ENCODE results near the gene ZFYVE1.
"Not testable (repeated sequence)": the region's sequence is repeated elsewhere in the genome, so short reads cannot be mapped to it uniquely, and the experiment has no call there.

The ZFYVE1 gene

DNA sequence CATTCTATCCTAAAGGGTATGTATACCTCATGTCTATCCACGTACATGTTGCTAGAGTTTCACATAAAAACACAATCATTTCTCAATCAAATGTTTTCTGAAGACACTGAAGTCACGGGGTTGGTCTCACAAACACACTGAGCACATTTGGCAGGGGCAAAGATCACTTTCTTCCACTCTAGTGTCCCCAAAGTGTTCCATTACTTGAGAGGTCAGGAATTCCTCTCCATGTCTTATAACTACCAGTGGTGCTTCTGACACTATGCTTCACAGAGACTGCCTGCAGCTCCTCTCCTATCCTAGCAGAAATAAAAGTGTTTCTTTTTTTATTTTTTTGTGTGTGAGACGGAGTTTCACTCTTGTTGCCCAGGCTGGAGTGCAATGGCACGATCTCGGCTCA, 19.1 kb downstream of the ZFYVE1 start:
- no peak for DNase-seq

DNA sequence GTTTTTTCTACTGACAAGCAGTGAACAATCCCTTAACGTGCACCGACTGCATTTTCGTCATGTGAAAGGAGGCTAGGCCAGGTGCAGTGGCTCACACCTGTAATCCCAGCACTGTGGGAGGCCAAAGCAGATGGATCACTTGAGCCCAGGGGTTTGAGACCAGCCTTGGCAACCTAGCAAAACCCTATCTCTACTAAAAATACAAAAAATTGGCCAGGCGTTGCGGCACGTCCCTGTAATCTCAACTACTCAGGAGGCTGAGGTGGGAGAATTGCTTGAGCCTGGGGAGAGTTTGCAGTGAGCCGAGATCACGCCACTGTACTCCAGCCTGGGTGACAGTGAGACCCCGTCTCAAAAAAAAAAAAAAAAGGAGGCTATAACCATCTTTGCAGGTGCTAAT, 22.3 kb downstream of the ZFYVE1 start:
- DNase-seq; intact Hi-C loops (cut with DNase I): not testable (repeated sequence)

More for the DNA sequence above, 19.1 kb downstream of the ZFYVE1 start:
- intact Hi-C loops (cut with DNase I) = no loop called here

DNA sequence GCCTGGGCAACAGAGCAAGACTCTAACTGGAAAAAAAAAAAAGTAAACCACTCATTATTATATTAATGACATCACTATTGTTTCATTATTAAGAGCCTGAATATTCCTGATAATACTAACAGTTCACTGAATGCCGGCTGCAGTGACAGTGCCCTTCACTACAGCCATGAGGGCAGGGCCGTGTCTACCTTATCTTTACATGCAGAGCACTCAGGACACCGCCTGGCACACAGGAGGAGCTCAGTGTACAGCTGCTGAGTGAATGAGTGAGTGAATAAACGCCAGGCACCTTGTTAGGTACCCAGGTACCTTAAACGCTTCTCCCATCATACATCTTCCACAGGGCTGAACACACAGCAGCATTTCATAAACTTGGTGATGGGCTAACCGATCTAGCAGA, 23.2 kb downstream of the ZFYVE1 start:
- peak in 1 of 10 donors; percentile 24 for DNase-seq
- intact Hi-C loops (cut with DNase I) = no loop called here

DNA sequence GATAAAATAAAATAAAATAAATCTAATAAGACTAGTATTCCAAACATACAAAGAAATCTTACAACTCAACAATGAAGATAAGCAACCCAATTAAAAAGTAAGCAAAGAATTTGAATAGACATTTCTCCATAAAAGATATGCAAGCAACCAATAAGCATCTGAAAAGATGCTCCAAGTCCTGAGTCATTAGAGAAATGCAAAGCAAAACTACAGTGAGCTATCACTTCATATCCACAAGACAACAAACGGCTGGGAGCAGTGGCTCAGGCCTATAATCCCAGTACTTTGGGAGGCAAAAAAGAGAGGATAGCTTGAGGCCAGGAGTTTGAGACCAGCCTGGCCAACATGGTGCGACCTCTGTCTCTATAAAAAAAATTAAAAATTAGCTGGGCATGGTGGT, 26.8 kb downstream of the ZFYVE1 start:
- intact Hi-C loops (cut with DNase I) = no loop called here
- DNase-seq = no peak

DNA sequence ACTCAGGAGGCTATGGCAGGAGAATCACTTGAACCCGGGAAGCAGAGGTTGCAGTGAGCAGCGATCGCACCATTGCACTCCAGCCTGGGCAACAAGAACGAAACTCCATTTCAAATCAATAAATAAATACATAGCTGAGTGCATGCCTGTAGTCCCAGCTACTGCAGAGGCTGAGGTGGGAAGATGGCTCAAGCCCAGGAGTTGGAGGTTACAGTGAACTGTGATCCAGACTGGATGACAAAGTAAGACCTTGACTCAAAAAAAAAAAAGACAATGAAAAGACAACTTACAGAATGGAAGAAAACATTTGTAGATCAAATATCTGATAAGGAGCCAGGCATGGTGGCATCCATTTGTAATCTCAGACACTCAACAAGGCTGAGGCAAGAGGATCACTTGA, 27.6 kb downstream of the ZFYVE1 start:
- intact Hi-C loops (cut with DNase I) = no loop called here

DNA sequence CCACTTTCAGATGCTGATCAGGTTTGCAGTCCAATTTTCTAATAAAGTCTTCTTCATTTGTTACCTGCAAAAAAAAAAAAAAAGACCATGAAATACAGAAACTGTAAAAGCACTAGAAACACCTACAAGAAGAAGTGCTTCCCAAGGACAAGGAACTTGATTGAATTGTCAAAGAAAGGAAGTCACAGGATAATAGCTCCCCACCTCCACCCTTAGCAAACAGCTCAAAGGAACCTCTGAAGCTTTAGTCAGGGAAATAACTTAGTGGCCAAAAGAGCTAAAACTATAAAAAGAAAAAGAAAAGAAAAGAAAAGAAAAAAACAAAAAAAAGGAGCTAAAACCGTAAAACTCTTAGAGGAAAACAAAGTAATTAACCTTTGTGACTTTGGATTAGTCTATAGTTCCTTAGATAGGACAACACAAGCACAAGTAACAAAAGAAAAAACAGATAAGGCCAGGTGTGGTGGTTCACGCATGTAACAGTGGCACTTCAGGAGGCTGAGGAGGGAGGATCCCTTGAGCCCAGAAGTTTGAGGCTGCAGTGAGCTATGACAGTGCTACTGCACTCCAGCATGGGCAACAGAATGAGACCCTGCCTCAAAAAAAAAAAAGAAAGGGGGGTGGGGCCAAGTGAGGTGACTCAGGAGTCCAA, 28.5 kb downstream of the ZFYVE1 start:
- DNase-seq = no peak
- intact Hi-C loops (cut with DNase I) = no loop called here

More for the DNA sequence above, 27.6 kb downstream of the ZFYVE1 start:
- DNase-seq = no peak

DNA sequence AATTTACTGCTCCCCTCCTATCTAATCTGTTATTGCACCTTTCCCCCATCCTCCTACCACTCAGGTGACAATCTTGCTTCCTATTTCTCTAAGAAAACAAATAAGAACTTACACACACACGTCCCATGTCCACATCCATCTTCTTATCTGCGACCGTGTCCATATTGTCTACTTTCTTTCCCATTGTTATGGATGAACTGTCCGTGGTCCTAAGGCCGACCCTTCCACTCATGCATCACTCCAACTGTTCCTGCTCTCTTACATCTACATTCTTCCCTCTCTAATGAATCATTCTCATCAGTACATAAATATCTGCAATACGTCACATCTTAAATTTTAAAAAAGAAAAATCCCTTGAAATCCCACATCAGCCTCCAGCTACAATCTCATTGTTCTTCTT, 30.0 kb downstream of the ZFYVE1 start:
- intact Hi-C loops (cut with DNase I) = no loop called here
- no peak for DNase-seq

DNA sequence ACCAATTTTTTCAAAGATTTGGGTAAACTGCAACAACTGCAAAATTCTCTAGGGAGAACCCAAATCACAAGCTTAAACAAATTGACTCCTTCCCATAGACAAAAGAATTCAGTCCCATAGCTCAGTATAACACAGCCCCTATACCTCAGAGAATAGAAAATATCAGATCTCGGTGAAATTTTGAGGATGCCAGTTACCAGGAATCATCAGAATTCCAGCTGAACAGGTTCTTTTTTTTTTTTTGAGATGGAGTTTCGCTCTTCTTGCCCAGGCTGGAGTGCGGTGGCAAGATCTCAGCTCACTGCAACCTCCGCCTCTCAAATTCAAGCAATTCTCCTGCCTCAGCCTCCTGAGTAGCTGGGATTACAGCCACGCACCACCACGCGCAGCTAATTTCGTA, 36.7 kb downstream of the ZFYVE1 start:
- DNase-seq = no peak
- intact Hi-C loops (cut with DNase I) = no loop called here

DNA sequence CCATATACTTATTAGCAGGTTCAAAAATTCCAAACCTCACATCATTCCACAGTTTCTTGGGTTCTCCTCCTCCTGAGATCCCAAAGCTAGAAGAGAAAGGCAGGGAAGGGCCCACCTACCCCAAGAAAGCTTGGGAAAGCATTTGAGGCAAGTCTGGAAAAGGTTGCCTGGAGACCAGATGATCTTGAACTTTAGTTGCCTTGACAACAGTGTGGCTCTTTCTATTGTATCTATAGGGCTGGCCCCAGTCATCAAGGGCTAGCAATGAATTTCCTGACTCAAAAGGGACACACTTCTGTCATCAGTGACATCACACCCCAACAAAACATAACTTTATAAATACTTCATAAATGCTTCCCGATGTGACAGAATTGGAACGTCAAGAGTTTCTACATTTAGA, 40.0 kb downstream of the ZFYVE1 start:
- intact Hi-C loops (cut with DNase I) = no loop called here
- no peak for DNase-seq

DNA sequence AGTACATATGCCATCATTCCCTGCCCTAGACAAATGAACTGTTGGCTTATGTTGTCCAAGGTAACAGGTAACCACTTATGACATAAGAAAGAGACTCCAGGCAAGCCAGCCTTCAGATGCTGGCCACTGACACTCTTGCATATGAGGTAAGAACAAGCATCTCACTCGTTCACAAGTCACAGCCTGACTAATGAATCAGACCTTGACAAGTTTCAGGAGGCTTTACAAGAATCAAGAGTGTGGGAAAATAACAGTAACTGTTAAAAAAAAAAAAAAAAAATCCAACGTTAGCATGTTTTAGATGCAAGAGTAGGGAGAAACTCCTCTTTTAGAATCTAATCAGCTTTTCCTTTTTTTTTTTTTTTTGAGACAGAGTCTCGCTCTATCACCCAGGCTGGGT, 40.7 kb downstream of the ZFYVE1 start:
- peak in 1 of 10 donors; percentile 16 for DNase-seq
- intact Hi-C loops (cut with DNase I) = no loop called here

DNA sequence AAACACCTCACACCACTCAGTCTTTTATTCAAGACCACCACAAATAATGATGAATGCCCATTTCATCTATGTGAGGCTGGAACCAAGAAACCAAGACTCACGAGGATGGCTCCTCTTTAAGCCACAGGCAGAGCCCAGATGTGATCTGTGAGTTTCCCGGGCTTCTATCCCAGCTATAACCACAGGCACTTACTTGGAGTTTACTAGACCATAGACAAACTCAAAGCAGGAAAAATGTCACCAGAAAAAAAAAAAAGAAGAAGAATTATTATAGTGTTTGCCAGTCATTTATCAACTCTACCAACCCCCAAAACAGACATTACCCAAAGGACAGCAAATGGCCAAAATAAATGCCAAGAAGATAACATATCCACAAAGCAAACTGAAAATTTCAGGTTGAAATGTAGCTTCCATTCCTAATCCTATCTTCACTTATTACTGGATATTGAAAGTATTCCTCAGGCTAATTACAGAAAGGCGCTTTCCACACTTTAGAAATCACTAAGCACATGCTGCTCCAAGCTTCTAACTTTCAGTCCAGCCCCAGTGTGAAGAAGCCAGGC, 44.7 kb downstream of the ZFYVE1 start:
- DNase-seq = no peak
- intact Hi-C loops (cut with DNase I) = no loop called here

DNA sequence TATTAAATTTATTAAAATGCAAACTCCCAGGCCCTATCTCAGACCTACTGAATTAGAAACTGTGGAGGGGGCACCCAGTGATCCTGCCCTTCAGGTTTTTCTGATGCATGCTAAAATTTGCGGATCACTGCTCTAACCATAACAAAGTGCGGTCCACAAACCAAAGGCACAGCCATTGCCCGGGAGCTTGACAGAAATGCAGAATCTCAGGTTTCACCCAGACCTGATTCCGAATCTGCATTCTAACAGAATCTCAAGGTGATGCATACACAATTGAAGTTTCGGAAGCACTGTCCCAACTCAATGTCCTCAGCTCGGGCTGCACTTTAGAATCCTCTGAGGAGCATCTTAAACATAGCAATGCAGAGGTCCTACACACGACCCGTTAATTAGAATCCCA, 46.0 kb downstream of the ZFYVE1 start:
- intact Hi-C loops (cut with DNase I) = no loop called here
- DNase-seq = no peak

DNA sequence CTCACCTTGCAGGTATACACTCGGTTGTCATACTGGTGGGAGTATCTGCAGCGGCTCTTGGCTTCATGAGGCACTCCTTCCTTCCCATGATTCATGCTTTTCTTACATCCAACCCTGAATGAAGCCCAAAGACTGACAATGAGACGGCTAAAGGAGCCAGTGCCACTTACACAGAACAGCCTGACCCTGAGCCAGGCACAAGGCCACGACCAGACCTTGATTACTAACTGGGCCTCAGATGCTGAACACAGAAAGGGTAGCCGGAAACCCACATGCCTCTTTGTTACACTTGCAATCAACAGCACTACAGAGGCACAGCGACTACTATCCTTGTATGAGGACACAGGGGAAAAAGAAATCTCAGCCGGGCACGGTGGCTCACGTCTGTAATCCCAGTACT, 48.0 kb downstream of the ZFYVE1 start:
- DNase-seq = peak in 1 of 10 donors; percentile 37
- intact Hi-C loops (cut with DNase I) = no loop called here

DNA sequence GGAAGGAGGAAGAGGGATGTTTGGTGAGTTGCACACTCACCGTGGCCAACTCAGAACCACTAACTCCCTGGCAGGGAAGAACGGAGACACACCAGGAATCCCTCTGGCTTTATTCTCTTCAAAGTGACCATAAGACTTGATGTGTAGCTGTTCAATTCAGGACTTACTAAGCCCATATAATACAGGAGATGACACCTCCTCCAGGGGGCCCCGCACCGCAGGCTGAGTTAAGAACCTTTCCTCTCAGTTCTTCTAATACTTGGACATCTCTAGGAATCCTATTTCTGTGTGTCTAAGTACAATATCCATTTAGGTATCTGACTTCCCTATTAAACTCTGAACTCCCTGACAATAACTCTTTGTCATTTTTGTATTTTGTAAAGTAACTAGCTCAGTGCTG, 51.1 kb downstream of the ZFYVE1 start:
- no peak for DNase-seq
- intact Hi-C loops (cut with DNase I) = no loop called here

DNA sequence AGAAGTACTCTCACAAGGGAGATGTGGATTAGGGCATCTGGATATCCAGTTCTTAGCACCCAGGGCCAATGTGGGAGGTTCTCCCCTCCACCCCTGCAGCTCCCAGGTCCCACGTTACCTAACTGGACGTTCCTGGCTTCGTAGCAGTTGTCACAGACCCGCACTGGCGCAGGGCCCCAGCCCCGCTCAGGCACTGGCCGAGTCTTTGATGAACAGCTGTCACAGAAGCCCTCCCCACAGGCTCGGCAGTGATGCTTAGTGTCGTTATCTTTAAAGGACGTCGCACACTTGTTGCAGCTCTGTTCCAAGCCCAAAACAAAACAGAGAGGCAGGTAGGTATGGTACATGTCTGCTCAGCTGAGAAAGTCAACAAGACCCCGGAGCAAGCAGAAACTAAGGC, 52.2 kb downstream of the ZFYVE1 start:
- peak in 1 of 10 donors; percentile 64 for DNase-seq
- intact Hi-C loops (cut with DNase I) = no loop called here

DNA sequence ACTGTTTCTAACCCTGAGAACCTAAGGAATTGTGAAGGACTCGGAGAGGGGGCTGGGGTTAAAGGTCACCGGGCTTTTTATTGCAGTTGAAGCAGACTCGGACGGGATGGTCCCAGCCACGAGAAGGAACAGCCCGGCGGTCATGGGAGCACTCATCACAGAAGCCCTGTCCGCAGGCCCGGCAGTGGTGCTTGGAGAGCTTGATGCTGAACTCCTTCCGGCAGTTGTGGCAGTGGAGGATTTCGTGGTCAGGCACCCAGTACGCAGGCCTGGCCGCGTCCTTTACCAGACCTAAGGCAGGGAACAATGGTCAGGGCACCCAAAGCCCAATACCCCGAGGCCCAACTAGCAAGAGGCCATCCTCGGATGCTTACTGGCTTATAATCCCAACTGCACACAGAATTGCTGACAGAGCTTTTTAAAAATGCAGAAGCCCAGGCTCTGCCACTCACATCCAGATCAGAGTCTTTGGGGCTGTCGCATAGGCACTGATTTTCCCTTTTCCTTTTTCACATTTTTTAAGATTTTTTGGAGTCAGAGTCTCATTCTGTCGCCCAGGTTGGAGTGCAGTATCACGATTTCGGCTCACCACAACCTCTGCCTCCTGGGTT, 56.0 kb downstream of the ZFYVE1 start:
- peak in 1 of 10 donors; percentile 75 for DNase-seq

DNA sequence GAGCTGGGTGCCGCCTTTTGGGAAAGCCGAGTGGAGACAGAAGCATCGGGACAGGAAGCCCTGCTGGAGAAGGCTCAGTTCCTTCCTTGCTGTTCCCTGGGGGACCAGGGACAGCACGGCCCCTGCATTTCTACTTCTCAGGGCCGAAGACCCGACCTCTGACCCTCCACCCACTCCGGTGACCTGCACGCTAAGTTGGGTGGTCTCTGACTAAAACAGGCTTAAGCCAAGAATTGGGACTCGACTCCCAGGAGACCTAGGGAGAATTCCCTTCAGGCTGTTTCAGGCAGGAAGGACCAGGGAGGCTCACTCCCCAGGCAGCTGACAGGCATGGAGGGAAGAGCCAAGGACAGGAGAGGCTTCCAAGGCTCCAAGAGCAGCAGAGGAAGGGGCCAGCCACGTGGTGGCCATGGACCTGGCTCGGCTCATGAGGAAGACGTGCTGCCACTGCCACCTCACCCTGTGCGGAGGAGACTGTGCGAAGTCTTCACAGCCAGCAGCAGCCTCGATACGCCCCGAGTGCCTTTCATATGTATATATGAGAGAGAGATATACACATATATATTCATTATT, 56.8 kb downstream of the ZFYVE1 start:
- DNase-seq = peak in 1 of 10 donors; percentile 67
- intact Hi-C loops (cut with DNase I) = no loop called here

More for the DNA sequence above, 56.0 kb downstream of the ZFYVE1 start:
- intact Hi-C loops (cut with DNase I) = no loop called here

DNA sequence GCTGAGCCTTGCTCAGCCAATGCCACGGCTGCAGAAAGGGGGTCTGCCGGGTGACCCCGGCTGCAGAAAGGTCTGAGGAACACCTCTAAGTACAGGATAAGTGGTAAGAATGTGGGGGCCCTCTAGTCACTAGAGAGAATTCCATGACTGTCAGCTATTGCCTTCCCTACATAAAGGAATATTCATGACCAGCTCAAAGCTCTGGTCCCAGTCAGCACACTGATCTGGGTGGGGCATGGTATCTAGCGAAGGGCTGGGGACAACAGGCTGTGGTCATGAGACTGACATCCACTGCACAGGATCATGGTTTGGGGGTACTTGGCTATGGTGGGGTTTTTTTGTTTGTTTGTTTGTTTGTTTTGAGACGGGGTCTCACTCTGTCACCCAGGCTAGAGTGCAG, 58.6 kb downstream of the ZFYVE1 start:
- intact Hi-C loops (cut with DNase I) = no loop called here
- no peak for DNase-seq

DNA sequence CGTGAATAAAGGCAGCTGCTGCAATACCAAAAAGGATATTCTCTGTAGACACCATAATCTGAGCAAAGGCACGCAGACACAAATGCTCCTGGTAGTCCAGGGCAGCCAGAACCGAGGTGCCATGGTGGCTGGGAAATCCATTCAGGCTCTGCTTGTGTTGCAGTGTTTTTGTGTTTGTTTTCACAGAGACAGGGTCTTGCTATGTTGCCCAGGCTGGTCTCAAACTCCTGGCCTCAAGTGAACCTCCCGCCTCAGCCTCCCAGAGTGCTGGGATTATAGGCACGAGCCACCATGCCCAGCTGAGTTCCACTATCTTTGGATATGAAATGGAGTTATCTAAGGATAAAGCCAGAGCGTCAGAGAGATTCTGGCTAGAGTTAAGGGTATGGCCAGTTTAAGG, 60.9 kb downstream of the ZFYVE1 start:
- intact Hi-C loops (cut with DNase I) = no loop called here
- peak in 1 of 10 donors; percentile 55 for DNase-seq

DNA sequence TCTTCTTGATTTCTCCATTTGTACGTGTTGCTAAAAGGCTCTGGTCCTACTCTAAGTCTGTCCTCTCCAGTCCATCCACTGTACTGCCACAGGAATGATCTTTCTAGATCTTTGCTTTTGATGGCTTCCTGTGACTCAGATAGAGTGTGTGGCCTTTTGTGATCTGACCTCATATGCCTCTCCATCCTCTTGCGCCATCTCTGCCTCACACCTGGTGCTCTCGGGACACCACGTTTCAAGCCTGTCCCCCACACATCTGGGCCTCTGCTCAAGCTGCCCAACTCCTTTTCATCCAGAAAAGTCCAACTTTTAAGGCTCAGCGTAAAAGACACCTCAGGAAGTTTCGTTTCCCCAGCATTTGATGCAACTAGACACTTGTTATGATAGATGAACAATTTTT, 61.7 kb downstream of the ZFYVE1 start:
- no peak for DNase-seq
- intact Hi-C loops (cut with DNase I) = no loop called here

DNA sequence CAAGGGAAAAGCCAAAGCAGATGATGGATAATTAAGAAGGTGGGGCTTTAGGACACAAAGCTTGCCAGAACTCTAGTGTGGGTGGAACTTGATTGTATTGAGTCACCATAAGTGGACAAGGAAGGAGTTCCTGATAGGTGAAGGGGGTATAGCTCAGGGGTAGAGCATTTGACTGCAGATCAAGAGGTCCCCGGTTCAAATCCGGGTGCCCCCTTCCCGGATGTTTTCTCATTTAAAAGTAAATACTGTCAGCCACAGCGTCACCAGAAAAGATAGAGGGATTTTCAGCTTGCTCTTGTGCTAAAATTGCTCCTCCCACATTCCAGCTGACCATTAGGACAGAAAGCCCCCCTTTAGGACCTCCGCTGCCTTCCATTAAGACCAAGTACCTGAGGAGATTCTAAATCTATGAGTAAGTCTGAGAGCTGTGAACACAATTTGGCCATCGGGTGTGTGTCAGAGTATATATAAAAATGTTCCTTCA, 64.0 kb downstream of the ZFYVE1 start:
- no peak for DNase-seq
- intact Hi-C loops (cut with DNase I) = no loop called here

DNA sequence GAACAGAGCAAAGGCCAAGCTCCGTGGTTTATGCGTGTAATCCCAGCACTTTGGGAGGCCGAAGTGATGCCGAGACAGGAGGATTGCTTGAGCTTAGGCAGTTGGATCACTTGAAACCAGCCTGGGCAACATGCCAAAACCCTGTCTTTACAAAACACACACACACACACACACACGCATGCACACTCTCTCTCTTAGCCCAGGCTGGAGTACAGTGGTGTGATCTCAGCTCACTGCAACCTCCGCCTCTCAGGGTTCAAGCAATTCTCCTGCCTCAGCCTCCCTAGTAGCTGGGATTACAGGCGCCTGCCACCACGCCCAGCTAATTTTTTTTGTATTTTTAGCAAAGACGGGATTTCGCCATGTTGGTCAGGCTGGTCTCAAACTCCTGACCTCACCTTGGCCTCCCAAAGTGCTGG, 64.6 kb downstream of the ZFYVE1 start:
- intact Hi-C loops (cut with DNase I) = not testable (repeated sequence)
- peak in 1 of 10 donors; percentile 24 for DNase-seq

Data from posterior cingulate gyrus (tissue), 11 donors.